SK-N-SH (cell line): ENCODE measurements around the gene PSAP. TPM values are rescaled to one million over a fixed set of nuclear protein-coding genes. Genes with fewer than 3 reads are reported as not detected.

Experiments used
- CTCF ChIA-PET: fragments of 300-600, 350-600 bp; formaldehyde crosslinking; extraction: SDS; loops from one replicate; lab custom pipeline; 2021; lab: Yijun Ruan, JAX
- POLR2A ChIA-PET: fragments of 350-600 bp; sonication (Branson Sonifier 250); formaldehyde crosslinking; extraction: SDS; loops from one replicate; lab custom pipeline; 2020; ENCODE audit warnings: antibody characterized with exemption, inconsistent platforms; lab: Yijun Ruan, JAX
- DNase-seq: peaks from one replicate; pipeline ENCODE4 v3.0.0; 2012
- H2AFZ ChIP-seq: fragments of 200-600 bp; sonication (generic); 2 replicates; pipeline ENCODE4 v1.8.1; 2016; ENCODE audit warnings: antibody characterized with exemption, mild to moderate bottlenecking, low read depth
- H3F3A ChIP-seq: fragments of 200-600 bp; sonication (generic); replicated peaks from 2 replicates; pipeline ENCODE3; 2016; ENCODE audit warnings: antibody characterized with exemption, mild to moderate bottlenecking; ENCODE audit not compliant: insufficient read depth
- H3K27ac ChIP-seq, 2 experiments: fragments of 200-500 bp in 1 of 2; fragments of 200-600 bp in 1 of 2; sonication (Bioruptor generic) in 1 of 2; sonication (generic), shearing (Covaris generic) in 1 of 2; 2 replicates each; pipeline versions ENCODE4 v1.5.1 to v1.6.1; 2014 to 2016; ENCODE audit warnings: low read depth in 2 of 2, inconsistent platforms in 1 of 2, low read length in 1 of 2, mild to moderate bottlenecking in 1 of 2, mixed read lengths in 1 of 2
- H3K27me3 ChIP-seq: fragments of 200-600 bp; sonication (generic), shearing (Covaris generic); 2 replicates; pipeline ENCODE4 v1.6.1; 2016; ENCODE audit warnings: mixed run types; ENCODE audit not compliant: insufficient read depth
- H3K36me3 ChIP-seq, 2 experiments: fragments of 200-500 bp in 1 of 2; fragments of 200-600 bp in 1 of 2; sonication (Bioruptor generic) in 1 of 2; sonication (generic) in 1 of 2; replicated peaks in 1 of 2; 2 replicates each; pipeline versions ENCODE3 to v1.5.1; 2014 to 2016; ENCODE audit warnings: low read length in 1 of 2, mild to moderate bottlenecking in 1 of 2; ENCODE audit not compliant: insufficient read depth in 2 of 2, control insufficient read depth in 1 of 2
- H3K4me1 ChIP-seq, 2 experiments: fragments of 200-500 bp in 1 of 2; fragments of 200-600 bp in 1 of 2; sonication (Bioruptor generic) in 1 of 2; sonication (generic), shearing (Covaris generic) in 1 of 2; 2 replicates each; pipeline versions ENCODE4 v1.5.1 to v1.6.1; 2014 to 2016; ENCODE audit warnings: low read depth in 1 of 2, low read length in 1 of 2, mixed run types in 1 of 2; ENCODE audit not compliant: insufficient read depth in 2 of 2, control insufficient read depth in 1 of 2
- H3K4me2 ChIP-seq: fragments of 200-600 bp; sonication (generic), shearing (Covaris generic); 2 replicates; pipeline ENCODE4 v1.6.1; 2017; ENCODE audit warnings: mixed run types
- H3K4me3 ChIP-seq, 2 experiments: fragments of 200-500 bp in 1 of 2; fragments of 200-600 bp in 1 of 2; sonication (Bioruptor generic) in 1 of 2; sonication (generic), shearing (Covaris generic) in 1 of 2; 2 replicates each; pipeline versions ENCODE4 v1.5.1 to v1.8.1; 2014 to 2016; ENCODE audit warnings: low read depth in 2 of 2, inconsistent platforms in 1 of 2, low read length in 1 of 2, mild to moderate bottlenecking in 1 of 2, mixed read lengths in 1 of 2, moderate library complexity in 1 of 2
- H3K79me2 ChIP-seq: fragments of 200-600 bp; sonication (generic); 2 replicates; pipeline ENCODE4 v1.8.1; 2017; ENCODE audit warnings: mild to moderate bottlenecking; ENCODE audit not compliant: insufficient read depth
- H3K9ac ChIP-seq: fragments of 200-600 bp; sonication (generic); 2 replicates; pipeline ENCODE4 v1.6.1; 2017; ENCODE audit warnings: mixed run types
- H3K9me2 ChIP-seq: fragments of 200-600 bp; sonication (generic); 2 replicates; pipeline ENCODE4 v1.6.1; 2017; ENCODE audit warnings: mixed run types
- H3K9me3 ChIP-seq: fragments of 200-600 bp; sonication (generic); 2 replicates; pipeline ENCODE4 v1.6.1; 2017; ENCODE audit warnings: mixed run types, mild to moderate bottlenecking, moderate library complexity
- H4K20me1 ChIP-seq: fragments of 200-600 bp; sonication (generic); 2 replicates; pipeline ENCODE4 v1.6.1; 2017; ENCODE audit warnings: mild to moderate bottlenecking, mixed run types; ENCODE audit not compliant: insufficient read depth
- CHD2 ChIP-seq: fragments of 150-350 bp; IDR thresholded peaks from 2 replicates; pipeline ENCODE4 v1.6.1; 2018; ENCODE audit warnings: low read length; ENCODE audit not compliant: partially characterized antibody
- FOSL2 ChIP-seq: IDR thresholded peaks from 2 replicates; pipeline ENCODE4 v1.4.0; 2012; ENCODE audit warnings: low read depth, mild to moderate bottlenecking, moderate library complexity, borderline replicate concordance
- FOXJ3 ChIP-seq: sonication (generic); formaldehyde crosslinking; IDR thresholded peaks from 2 replicates; pipeline ENCODE4 v1.5.1; 2020; ENCODE audit warnings: mild to moderate bottlenecking, missing genetic modification reagents
- FOXM1 ChIP-seq: IDR thresholded peaks from 2 replicates; pipeline ENCODE4 v1.4.0; 2012; ENCODE audit warnings: low read depth, mild to moderate bottlenecking
- JUND ChIP-seq: IDR thresholded peaks from 2 replicates; pipeline ENCODE4 v1.4.0; 2012
- NRF1 ChIP-seq: IDR thresholded peaks from 2 replicates; pipeline ENCODE4 v1.6.1; 2012; ENCODE audit warnings: low read depth, mild to moderate bottlenecking, low read length
- PBX3 ChIP-seq: IDR thresholded peaks from 2 replicates; pipeline ENCODE4; 2012
- RCOR1 ChIP-seq: fragments of 150-350 bp; IDR thresholded peaks from 2 replicates; pipeline ENCODE4 v1.6.1; 2017; ENCODE audit warnings: antibody characterized with exemption, low read length
- REST ChIP-seq: IDR thresholded peaks from 2 replicates; pipeline ENCODE4 v1.6.1; 2012; ENCODE audit warnings: mild to moderate bottlenecking, low read depth, low read length, moderate library complexity
- SIN3A ChIP-seq: IDR thresholded peaks from 2 replicates; pipeline ENCODE4 v1.6.1; 2012; ENCODE audit warnings: low read depth, mild to moderate bottlenecking, low read length, moderate library complexity, borderline replicate concordance
- SMC3 ChIP-seq: IDR thresholded peaks from 2 replicates; pipeline ENCODE4 v1.6.1; 2012; ENCODE audit warnings: low read depth, low read length, improper control_type of control experiment
- TEAD4 ChIP-seq: IDR thresholded peaks from 2 replicates; pipeline ENCODE4 v1.4.0; 2012; ENCODE audit warnings: mild to moderate bottlenecking, borderline replicate concordance; ENCODE audit not compliant: insufficient read depth
- USF1 ChIP-seq: IDR thresholded peaks from 2 replicates; pipeline ENCODE4 v1.4.0; 2012; ENCODE audit warnings: low read depth, borderline replicate concordance
- WGBS: methylation state at CpG from one replicate; pipeline ENCODE4 v1.1.6; 2017; ENCODE audit warnings: low lambda C conversion rate; 5-methylcytosine and 5-hydroxymethylcytosine counted together
- polyA plus RNA-seq, 3 experiments: library from polyadenylated mRNA; depleted of rRNA; stranded (reverse); fragments of >200 nt; gene quantifications; 2 replicates each; pipeline ENCODE4 v1.2.3, GENCODE V29; 2012

The PSAP gene
- polyA plus RNA-seq, 1 of the 3 experiments (the other 2 are of a cell fraction), result 1,647 TPM

GRCh38 chr10:71805776-71806703 lies 45.0 kb downstream of the PSAP start (continued):
- TF ChIP-seq USF1, result no peak
- no peak for TF ChIP-seq FOXM1
- TF ChIP-seq REST, result no peak
- TF ChIP-seq JUND, result no peak
- TF ChIP-seq FOSL2, result no peak
- TF ChIP-seq RCOR1, result no peak

GRCh38 chr10:71804077-71804476 lies 47.0 kb downstream of the PSAP start:
- DNase-seq, result no peak
- H3F3A ChIP-seq, result no peaks in the 10 kb centered on the region
- TF ChIP-seq REST, result no peak
- TF ChIP-seq FOSL2, result no peak
- TF ChIP-seq TEAD4, result no peak
- TF ChIP-seq SIN3A, result no peak
- no peak for TF ChIP-seq SMC3
- no peak for TF ChIP-seq USF1
- TF ChIP-seq PBX3, result no peak
- no peak for TF ChIP-seq CHD2
- TF ChIP-seq NRF1, result no peak
- TF ChIP-seq FOXJ3 (CRISPR knock-in tag), result no peak
- no peaks in the 10 kb centered on the region for H4K20me1 ChIP-seq
- H3K4me3 ChIP-seq, result no peak overlapping the region
- H3K79me2 ChIP-seq, result no peaks in the 10 kb centered on the region
- no peak overlapping the region for H3K27ac ChIP-seq
- no peaks in the 10 kb centered on the region for H3K27me3 ChIP-seq
- no peak overlapping the region for H3K9ac ChIP-seq
- POLR2A ChIA-PET, result no interaction called here
- no peak overlapping the region for H3K4me2 ChIP-seq
- H3K4me1 ChIP-seq, result no peaks in the 10 kb centered on the region; a peak in 1 of 4 replicates
- no peaks in the 10 kb centered on the region for H3K9me2 ChIP-seq
- H3K9me3 ChIP-seq, result no peaks in the 10 kb centered on the region
- CTCF ChIA-PET, result interaction anchor here (1.1 to 2.6 kb wide), 2 partner anchors 31 to 96 kb away, joined by 3 to 9 read pairs; partner anchors contain the start of gene VSIR
- no peak overlapping the region for H2AFZ ChIP-seq
- H3K36me3 ChIP-seq, result no peaks in the 10 kb centered on the region
- WGBS, result 43% methylated on average over 4 of the region's 4 CpGs
